ENCODE measurements around the gene TRAF7.

The TRAF7 gene

DNA sequence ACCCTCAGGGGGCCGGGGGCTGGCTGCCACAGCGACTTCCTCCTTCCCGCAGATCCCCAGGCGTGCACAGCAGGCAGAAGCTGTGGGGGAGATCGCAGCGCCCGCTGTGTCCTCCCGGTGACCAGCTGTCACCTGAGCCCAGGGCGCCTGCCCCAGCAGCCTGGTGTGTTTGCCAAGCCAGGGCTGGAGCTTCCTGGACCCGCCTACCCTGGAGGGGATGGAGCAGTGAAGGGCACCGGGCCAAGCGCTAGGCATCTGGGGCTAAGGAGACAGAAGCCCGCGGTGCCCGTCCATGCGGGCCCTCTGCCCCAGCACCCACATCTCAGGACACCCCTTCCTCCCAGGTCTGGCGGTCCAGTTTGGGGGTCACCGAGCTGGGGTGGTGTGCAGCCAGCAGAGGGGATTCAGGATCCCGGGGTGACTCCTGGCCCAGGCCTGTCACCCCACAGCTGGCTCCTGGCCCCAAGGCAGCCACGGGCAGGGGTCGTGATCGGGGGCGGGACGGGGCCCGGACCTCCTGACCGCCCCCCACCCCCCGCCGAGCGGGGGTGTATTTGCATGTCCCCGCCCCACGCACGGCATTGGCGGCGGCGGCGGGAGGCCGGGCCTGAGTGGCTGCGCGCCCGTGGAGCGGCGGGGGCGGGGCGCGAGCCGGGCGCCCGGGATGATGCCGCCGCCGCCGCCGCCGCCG is 7.5 kb upstream of the TRAF7 start, which contains the start of gene RAB26:
Gene RAB26 (plus strand): TSS at position 645 of the 691 bp plus-strand sequence. CDS start 159 bp downstream, outside the sequence.
- no peak for DNase-seq (ENCODE audit: low read depth in 2 of 2)

DNA sequence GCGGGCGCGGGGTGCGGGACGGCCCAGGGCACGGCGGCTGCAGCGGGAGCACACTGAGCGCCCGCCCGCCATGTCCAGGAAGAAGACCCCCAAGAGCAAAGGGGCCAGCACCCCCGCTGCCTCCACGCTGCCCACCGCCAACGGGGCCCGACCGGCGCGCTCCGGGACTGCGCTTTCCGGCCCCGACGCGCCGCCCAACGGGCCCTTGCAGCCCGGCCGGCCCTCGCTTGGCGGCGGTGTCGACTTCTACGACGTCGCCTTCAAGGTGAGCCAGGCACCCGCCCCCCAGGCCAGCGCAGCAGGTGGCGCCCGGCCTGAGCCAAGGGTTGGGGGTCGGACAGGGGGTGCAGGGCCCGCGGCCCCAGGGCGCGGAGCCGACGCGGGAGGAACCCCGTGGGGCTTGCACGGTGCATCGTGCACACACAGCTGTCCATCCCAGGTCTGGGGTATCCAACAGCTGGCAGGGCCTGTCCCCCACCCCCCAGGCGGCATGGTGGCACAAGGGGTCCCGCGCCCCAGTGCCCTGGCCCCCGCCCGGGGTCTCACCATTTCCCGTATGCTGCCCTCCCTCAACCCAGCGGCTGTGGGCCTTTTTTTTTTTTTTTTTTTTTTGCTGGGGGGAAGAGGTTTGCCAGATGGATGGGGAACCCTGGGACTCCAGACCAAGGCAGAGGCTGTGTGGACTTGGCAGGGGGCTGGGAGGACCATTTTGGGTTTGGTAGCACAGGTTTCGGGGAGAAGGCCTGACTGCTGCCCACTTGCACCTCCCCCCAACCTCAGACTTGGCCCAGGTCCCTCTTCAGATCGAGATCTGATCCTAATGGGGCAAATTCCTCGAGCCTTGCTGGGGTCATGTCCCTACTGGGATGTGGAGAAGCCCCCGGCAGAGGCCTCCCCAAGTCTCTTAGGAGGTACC is 6.6 kb upstream of the TRAF7 start:
- no peak for DNase-seq (ENCODE audit: low read depth in 2 of 2)

- DNase-seq (ENCODE audit: low read depth in 2 of 2): no peak
Measured at GRCh38 chr16:2149630-2150417, 5.8 kb upstream of the TRAF7 start.

GRCh38 chr16:2150418-2151187 is 5.0 kb upstream of the TRAF7 start:
- no peak for DNase-seq (ENCODE audit: low read depth in 2 of 2)

DNA sequence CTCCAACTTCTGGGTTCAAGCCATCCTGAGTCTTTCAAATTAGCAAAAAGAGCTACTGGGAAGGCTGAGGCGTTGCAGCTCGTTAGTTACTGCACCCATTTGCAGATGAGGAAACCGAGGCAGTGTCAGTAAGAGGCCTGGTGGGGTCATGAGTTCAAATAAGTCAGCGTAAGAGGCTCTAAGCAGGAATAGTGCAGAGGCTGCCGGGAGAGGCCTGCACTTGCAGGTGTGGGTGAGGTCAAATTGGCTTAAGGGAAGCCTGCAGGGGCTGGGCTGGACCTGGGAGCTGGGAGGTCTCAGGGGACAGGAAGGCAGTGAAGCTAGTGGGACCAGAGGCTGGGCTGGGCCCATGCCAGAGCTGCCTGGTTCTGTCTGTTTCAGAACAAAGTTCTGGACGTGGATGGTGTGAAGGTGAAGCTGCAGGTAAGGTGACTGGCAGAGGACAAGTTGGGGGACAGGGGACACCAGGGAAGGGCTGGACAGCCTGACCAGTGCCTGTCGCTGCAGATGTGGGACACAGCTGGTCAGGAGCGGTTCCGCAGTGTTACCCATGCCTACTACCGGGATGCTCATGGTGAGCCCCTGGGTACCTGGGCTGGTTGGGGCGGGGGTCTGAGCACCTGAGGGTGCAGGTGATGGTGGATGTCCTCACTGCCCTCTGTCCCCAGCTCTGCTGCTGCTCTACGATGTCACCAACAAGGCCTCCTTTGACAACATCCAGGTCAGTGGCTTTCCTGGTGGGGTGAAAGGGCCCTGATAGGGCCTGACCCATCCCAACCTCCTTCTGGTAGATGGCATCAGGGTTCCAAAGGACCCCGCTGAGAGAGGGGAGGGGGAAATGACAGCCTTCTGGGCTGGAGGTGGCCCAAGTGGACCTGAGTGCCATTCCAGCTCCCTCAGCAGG is 4.1 kb upstream of the TRAF7 start:
- no peak for DNase-seq (ENCODE audit: low read depth in 2 of 2)

GRCh38 chr16:2152695-2153506 is 2.7 kb upstream of the TRAF7 start:
- no peak for DNase-seq (ENCODE audit: low read depth in 2 of 2)

GRCh38 chr16:2154533-2155090 is 970 bp upstream of the TRAF7 start:
- no peak for DNase-seq (ENCODE audit: low read depth in 2 of 2)

- no peak for DNase-seq (ENCODE audit: low read depth in 2 of 2)
Measured at GRCh38 chr16:2155977-2156848, 631 bp downstream of the TRAF7 start.

DNA sequence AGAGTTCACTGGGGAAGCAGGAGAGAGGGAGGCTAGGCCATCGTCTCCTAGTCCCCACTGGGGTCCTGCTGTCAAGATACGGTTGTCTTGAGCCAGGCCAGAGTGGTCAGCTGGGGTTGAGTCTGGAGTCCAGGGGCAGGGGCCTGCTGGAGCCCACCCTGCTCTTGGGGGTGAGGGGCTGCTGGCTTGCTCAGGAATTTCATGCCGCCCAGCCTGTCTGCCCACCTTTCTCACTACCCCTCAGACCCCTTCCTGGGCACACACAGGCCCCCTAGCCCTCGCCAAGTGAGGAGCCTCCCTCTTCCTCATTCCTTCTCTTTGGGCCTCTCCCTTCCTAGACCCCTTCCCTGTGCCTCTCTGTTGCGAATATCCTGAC is 1.3 kb downstream of the TRAF7 start:
- DNase-seq (ENCODE audit: low read depth in 2 of 2): no peak

- no peak for DNase-seq (ENCODE audit: low read depth in 2 of 2)
Measured at GRCh38 chr16:2157480-2158261, 2.1 kb downstream of the TRAF7 start.

- no peak for DNase-seq (ENCODE audit: low read depth in 2 of 2)
Measured at GRCh38 chr16:2158262-2158638, 2.7 kb downstream of the TRAF7 start.

DNA sequence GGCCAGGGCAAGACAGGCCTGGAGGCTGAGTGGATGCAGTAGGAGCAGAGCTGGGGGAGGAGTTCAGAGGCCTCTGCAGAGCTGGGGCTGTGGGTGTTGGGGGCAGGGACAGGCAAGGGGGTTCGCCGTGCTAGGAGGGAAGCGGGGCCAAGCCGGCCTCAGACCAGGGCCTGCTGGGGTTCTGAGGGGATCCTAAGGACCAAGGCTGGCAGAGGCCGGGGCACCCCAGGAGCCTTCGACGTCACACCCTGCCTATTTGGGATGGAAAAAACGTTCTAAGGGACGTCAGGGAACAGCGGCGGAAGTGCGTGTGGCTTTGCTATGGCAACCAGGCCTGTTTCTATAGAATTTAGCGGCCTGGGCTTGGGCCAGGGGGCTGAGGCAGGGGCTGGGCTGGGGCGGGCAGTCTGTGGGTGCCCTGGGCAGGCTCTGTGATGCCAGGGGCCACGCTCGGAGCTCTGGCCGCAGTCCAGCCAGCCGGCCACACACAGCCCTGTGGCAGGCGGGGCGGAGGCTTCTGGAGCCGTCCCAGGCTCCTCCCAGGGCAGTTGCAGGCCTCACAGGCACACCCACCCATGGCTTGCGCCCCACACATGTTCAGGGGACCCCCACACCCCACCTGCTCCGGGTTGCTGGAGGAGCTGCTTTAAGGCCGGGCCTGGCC is 3.7 kb downstream of the TRAF7 start:
- no peak for DNase-seq (ENCODE audit: low read depth in 2 of 2)

DNA sequence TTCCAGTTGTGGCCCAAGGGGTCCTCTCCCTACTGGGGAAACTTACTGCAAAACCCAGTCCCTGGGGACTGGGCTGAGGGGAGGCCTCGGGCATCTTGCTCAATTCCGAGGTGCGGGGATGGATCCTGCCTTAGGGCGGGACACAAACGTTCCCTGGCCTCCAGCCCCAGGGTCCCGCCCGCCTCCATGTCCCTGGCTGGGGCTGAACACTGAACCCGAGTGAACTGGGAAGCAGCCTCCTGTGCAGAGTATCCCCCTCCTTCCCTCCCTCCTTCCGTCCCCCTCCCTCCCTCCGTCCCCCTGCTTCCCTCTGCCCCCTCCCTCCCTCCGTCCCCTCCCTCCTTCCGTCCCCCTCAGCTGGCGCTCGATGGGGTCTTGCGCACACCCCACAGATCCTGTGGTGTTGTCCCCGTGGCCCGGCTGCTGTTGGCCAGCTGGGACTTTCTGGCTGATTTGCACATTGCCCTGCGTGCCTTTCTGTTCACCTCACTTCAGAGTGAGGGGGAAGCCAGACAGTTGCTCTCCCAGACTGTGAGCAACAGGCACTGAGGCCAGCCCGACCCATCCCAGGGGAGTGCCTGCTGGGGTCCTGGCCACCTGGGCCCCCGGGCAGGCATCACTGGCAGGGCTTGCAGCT is 5.5 kb downstream of the TRAF7 start:
- no peak for DNase-seq (ENCODE audit: low read depth in 2 of 2)

DNA sequence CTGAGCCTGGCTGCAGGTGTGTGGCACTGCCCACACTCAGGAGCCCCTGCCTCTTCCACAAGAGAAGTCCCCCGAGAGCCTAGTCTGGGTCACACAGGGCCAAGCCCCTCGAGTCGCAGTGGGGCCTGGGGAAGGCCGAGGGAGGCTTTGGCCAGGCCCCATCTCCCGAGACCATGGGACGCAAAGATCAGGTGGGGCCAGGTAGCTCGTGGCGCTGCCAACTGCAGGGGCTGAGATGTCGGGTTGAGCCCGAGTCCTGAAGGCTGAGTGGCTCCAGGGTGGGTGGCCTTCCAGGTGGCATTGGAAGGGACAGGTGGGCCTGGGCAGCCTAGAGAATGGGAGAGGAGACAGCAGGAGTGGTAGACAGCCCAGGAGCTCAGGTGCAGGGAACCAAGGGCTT is 6.3 kb downstream of the TRAF7 start:
- no peak for DNase-seq (ENCODE audit: low read depth in 2 of 2)

- DNase-seq (ENCODE audit: low read depth in 2 of 2): no peak
Measured at GRCh38 chr16:2162676-2163118, 7.1 kb downstream of the TRAF7 start.

GRCh38 chr16:2163211-2163881 is 7.8 kb downstream of the TRAF7 start:
- no peak for DNase-seq (ENCODE audit: low read depth in 2 of 2)
